Fibroblast of lung (primary cell): ENCODE results near the gene PLPPR4. TPM values are rescaled to one million over a fixed set of nuclear protein-coding genes. Genes with fewer than 3 reads are reported as not detected.
"Not testable (repeated sequence)": the region's sequence is repeated elsewhere in the genome, so short reads cannot be mapped to it uniquely, and the experiment has no call there.

ENCODE experiments used
- DNase-seq, 2 donors: peaks; one replicate each; pipeline versions ENCODE4 v3.0.0 to v3.0.0-alpha.2; 2010; ENCODE audit warnings: low read depth in 2 of 2
- H2AFZ ChIP-seq: 2 replicates; pipeline ENCODE4 v1.5.1; 2012; ENCODE audit warnings: low read length, control low read depth, inconsistent platforms
- H3K27ac ChIP-seq: 2 replicates; pipeline ENCODE4 v1.5.1; 2011; ENCODE audit warnings: low read length, control low read depth; ENCODE audit not compliant: insufficient read depth
- H3K27me3 ChIP-seq: 2 replicates; pipeline ENCODE4 v1.5.1; 2011; ENCODE audit warnings: mild to moderate bottlenecking, low read length; ENCODE audit not compliant: control insufficient read depth, insufficient read depth
- H3K36me3 ChIP-seq: 2 replicates; pipeline ENCODE4 v1.5.1; 2011; ENCODE audit warnings: low read length; ENCODE audit not compliant: control insufficient read depth, insufficient read depth
- H3K4me1 ChIP-seq: 2 replicates; pipeline ENCODE4 v1.5.1; 2011; ENCODE audit warnings: low read length; ENCODE audit not compliant: control insufficient read depth, insufficient read depth; ENCODE audit errors: extremely low read depth
- H3K4me2 ChIP-seq: 2 replicates; pipeline ENCODE4 v1.5.1; 2011; ENCODE audit warnings: low read length, control low read depth; ENCODE audit not compliant: insufficient read depth; ENCODE audit errors: extremely low read depth
- H3K4me3 ChIP-seq, 4 experiments: fragments of 200-600 bp in 1 of 4; sonication (generic) in 1 of 4; replicated peaks in 1 of 4; 2 replicates each; pipeline ENCODE4 v1.5.1; 2011 to 2016; ENCODE audit warnings: low read length in 4 of 4, low read depth in 3 of 4, mild to moderate bottlenecking in 3 of 4, control low read depth in 2 of 4, inconsistent platforms in 1 of 4, mixed read lengths in 1 of 4; ENCODE audit not compliant: insufficient read depth in 1 of 4; ENCODE audit errors: control extremely low read depth in 1 of 4
- H3K79me2 ChIP-seq: 2 replicates; pipeline ENCODE4 v1.5.1; 2012; ENCODE audit warnings: mild to moderate bottlenecking, low read length, inconsistent platforms; ENCODE audit not compliant: control insufficient read depth, insufficient read depth
- H3K9ac ChIP-seq: 2 replicates; pipeline ENCODE4 v1.5.1; 2011; ENCODE audit warnings: mild to moderate bottlenecking, low read length, control low read depth; ENCODE audit not compliant: insufficient read depth
- H3K9me3 ChIP-seq: 2 replicates; pipeline ENCODE4 v1.5.1; 2012; ENCODE audit warnings: low read depth, low read length; ENCODE audit not compliant: control insufficient read depth, insufficient read depth
- H4K20me1 ChIP-seq: 2 replicates; pipeline ENCODE4 v1.5.1; 2011; ENCODE audit warnings: low read length; ENCODE audit not compliant: control insufficient read depth, insufficient read depth; ENCODE audit errors: extremely low read depth
- CTCF ChIP-seq, 2 donors: IDR thresholded peaks in 1 of 2; conservative IDR thresholded peaks in 1 of 2; 1 replicate in 1 of 2; 2 replicates in 1 of 2; pipeline ENCODE4 v1.5.1; 2011 to 2012; ENCODE audit warnings: low read length in 2 of 2, control low read depth in 1 of 2, inconsistent platforms in 1 of 2, low read depth in 1 of 2, mild to moderate bottlenecking in 1 of 2
- EZH2 ChIP-seq: IDR thresholded peaks from 2 replicates; pipeline ENCODE4 v1.5.1; 2012; ENCODE audit warnings: low read length, control low read depth, mild to moderate bottlenecking; ENCODE audit errors: missing control alignments
- polyA plus RNA-seq, 2 donors: library from polyadenylated mRNA; depleted of rRNA in 1 of 2; stranded (reverse) in 1 of 2; unstranded in 1 of 2; fragments of >200 nt; gene quantifications; 2 replicates each; pipeline ENCODE4 v1.2.1, GENCODE V29; 2011 to 2012; ENCODE audit warnings: missing spikeins in 1 of 2
- total RNA-seq: library from RNA; depleted of rRNA; stranded (reverse); fragments of >200 nt; gene quantifications from 2 replicates; pipeline ENCODE4 v1.2.1, GENCODE V29; 2014

Gene PLPPR4
- total and polyA plus RNA-seq, 2 donors (not counting 1 experiment from before 2014, with no cell fraction given): 7.1 to 101 TPM

GRCh38 chr1:99279525-99279924, 15.2 kb downstream of the PLPPR4 start:
- no peak for TF ChIP-seq EZH2
- no peak for TF ChIP-seq CTCF (conservative IDR thresholded peaks at IDR 0.05 in 1 of 2, IDR thresholded peaks at IDR 0.05 in 1 of 2; ENCODE audit: low read depth in 1 of 2, low read length in 2 of 2)
- no peaks in the 10 kb centered on the region for H3K9me3 ChIP-seq
- DNase-seq: no peak
- H3K4me1 ChIP-seq: no peaks in the 10 kb centered on the region
- H3K36me3 ChIP-seq: no peaks in the 10 kb centered on the region
- H4K20me1 ChIP-seq: no peaks in the 10 kb centered on the region
- no peak overlapping the region for H3K9ac ChIP-seq
- H3K4me3 ChIP-seq: no peak overlapping the region
- no peak overlapping the region for H3K4me2 ChIP-seq
- no peak overlapping the region for H2AFZ ChIP-seq
- no peaks in the 10 kb centered on the region for H3K79me2 ChIP-seq
- H3K27me3 ChIP-seq: no peaks in the 10 kb centered on the region
- no peak overlapping the region for H3K27ac ChIP-seq

- Histone ChIP-seq H3K9ac (no peak overlapping the region), H3K9me3 (no peaks in the 10 kb centered on the region), H3K27ac (no peak overlapping the region), H3K27me3 (no peaks in the 10 kb centered on the region), H3K36me3 (no peaks in the 10 kb centered on the region), H2AFZ (no peak overlapping the region), H3K4me1 (no peaks in the 10 kb centered on the region), H3K79me2 (no peaks in the 10 kb centered on the region), H4K20me1 (no peaks in the 10 kb centered on the region), H3K4me2 (no peak overlapping the region), H3K4me3 (no peak overlapping the region)
- TF ChIP-seq CTCF (conservative IDR thresholded peaks at IDR 0.05 in 1 of 2, IDR thresholded peaks at IDR 0.05 in 1 of 2; ENCODE audit: low read depth in 1 of 2, low read length in 2 of 2): no peak
- no peak for TF ChIP-seq EZH2
- no peak for DNase-seq
These were observed 16.8 kb downstream of the PLPPR4 start for GRCh38 chr1:99281105-99281504.

DNA sequence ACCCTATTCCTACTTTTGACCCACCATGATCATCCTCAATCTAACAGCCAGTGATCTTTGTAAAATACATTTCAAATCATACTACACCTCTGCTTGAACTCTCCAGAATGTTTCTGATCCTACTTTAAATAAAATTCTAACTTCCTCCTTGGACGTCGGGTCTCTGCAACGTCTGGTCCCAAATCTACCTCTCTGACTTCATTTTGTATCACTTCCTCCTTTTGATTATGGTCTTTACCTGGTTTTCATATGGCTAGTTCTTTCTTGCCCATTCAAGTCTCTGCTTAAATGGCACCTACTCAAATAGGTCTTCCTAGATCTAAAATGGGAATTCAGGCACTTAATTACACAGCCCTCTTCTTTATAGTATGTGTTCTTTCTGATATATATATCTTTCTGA, 18.2 kb downstream of the PLPPR4 start:
- Histone ChIP-seq H3K27me3 (no peaks in the 10 kb centered on the region), H2AFZ (no peak overlapping the region), H3K4me2 (no peak overlapping the region), H3K27ac (no peak overlapping the region), H3K9ac (no peak overlapping the region), H3K4me3 (no peak overlapping the region), H3K36me3 (no peaks in the 10 kb centered on the region), H3K9me3 (no peaks in the 10 kb centered on the region), H3K4me1 (no peaks in the 10 kb centered on the region), H3K79me2 (no peaks in the 10 kb centered on the region), H4K20me1 (no peaks in the 10 kb centered on the region)
- no peak for DNase-seq
- TF ChIP-seq EZH2: no peak

GRCh38 chr1:99283521-99283920, 19.2 kb downstream of the PLPPR4 start:
- H3K36me3 ChIP-seq, H3K9me3 ChIP-seq, H3K4me2 ChIP-seq, H3K4me3 ChIP-seq, H3K9ac ChIP-seq, H3K4me1 ChIP-seq, H3K27me3 ChIP-seq, DNase-seq, H3K27ac ChIP-seq, H4K20me1 ChIP-seq, H3K79me2 ChIP-seq, H2AFZ ChIP-seq: not testable (repeated sequence)
